Peyer's patch (tissue), 4 donors: Measurements from ENCODE around the gene HOXD11. TPM values are rescaled to one million over a fixed set of nuclear protein-coding genes. Genes with fewer than 3 reads are reported as not detected.

Experiments used
- DNase-seq, 3 donors: peaks; one replicate each; pipeline ENCODE4 v3.0.0-alpha.2; 2017 to 2019
- H3K27ac ChIP-seq, 4 donors: fragments of 200-600 bp; sonication (generic); one replicate each; pipeline ENCODE4 v1.5.1; 2016 to 2019
- H3K27me3 ChIP-seq, 2 donors: fragments of 200-600 bp; sonication (generic); one replicate each; pipeline ENCODE4 v1.5.1; 2019
- H3K36me3 ChIP-seq, 3 donors: fragments of 200-600 bp; sonication (generic); one replicate each; pipeline ENCODE4 v1.5.1; 2016 to 2019
- H3K4me1 ChIP-seq, 4 donors: fragments of 200-600 bp; sonication (generic); one replicate each; pipeline ENCODE4 v1.5.1; 2016 to 2019
- H3K4me3 ChIP-seq, 4 donors: fragments of 200-600 bp; sonication (generic); 1 replicate in 3 of 4; 2 replicates in 1 of 4; pipeline ENCODE4 v1.5.1; 2016 to 2019; ENCODE audit warnings: mild to moderate bottlenecking in 1 of 4
- H3K9me3 ChIP-seq, 4 donors: fragments of 200-600 bp; sonication (generic); one replicate each; pipeline ENCODE4 v1.5.1; 2016 to 2019; ENCODE audit warnings: mild to moderate bottlenecking in 1 of 4
- POLR2A ChIP-seq, 2 donors: fragments of 450-650 bp; IDR thresholded peaks; one replicate each; pipeline ENCODE4 v1.5.1; 2017; ENCODE audit warnings: antibody characterized with exemption in 2 of 2, mild to moderate bottlenecking in 2 of 2, moderate library complexity in 2 of 2
- total RNA-seq, 4 donors: library from RNA; depleted of rRNA; stranded (reverse); fragments of >200 nt; gene quantifications; one replicate each; pipeline ENCODE4 v1.1.0, GENCODE V29; 2016
- TF ChIP-seq, protein P1 (sequence below), 6 experiments: fragments of 450-650 bp in 4 of 6; fragments of 200-600 bp in 2 of 6; sonication (generic) in 1 of 6; IDR thresholded peaks; one replicate each; pipeline ENCODE4 v1.5.1; 2017 to 2019; ENCODE audit warnings: antibody characterized with exemption in 6 of 6, mild to moderate bottlenecking in 3 of 6, moderate library complexity in 1 of 6

HOXD11 gene
- total RNA-seq, 4 donors from 2014 or later, result not detected

GRCh38 chr2:176148751-176149421 lies 41.8 kb downstream of the HOXD11 start:
- no peak overlapping the region for H3K27ac ChIP-seq
- DNase-seq, result no peak
- peaks cover 0 to 11% (median 0%) of the 10 kb centered on the region in 3 donors for H3K36me3 ChIP-seq
- no peaks in the 10 kb centered on the region for H3K9me3 ChIP-seq
- no peak for TF ChIP-seq POLR2A (IDR thresholded peaks at IDR 0.05)
- TF ChIP-seq, protein P1, sequence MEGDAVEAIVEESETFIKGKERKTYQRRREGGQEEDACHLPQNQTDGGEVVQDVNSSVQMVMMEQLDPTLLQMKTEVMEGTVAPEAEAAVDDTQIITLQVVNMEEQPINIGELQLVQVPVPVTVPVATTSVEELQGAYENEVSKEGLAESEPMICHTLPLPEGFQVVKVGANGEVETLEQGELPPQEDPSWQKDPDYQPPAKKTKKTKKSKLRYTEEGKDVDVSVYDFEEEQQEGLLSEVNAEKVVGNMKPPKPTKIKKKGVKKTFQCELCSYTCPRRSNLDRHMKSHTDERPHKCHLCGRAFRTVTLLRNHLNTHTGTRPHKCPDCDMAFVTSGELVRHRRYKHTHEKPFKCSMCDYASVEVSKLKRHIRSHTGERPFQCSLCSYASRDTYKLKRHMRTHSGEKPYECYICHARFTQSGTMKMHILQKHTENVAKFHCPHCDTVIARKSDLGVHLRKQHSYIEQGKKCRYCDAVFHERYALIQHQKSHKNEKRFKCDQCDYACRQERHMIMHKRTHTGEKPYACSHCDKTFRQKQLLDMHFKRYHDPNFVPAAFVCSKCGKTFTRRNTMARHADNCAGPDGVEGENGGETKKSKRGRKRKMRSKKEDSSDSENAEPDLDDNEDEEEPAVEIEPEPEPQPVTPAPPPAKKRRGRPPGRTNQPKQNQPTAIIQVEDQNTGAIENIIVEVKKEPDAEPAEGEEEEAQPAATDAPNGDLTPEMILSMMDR (IDR thresholded peaks at IDR 0.05), result no peak
- H3K27me3 ChIP-seq, result no peaks in the 10 kb centered on the region
- no peak overlapping the region for H3K4me3 ChIP-seq
- H3K4me1 ChIP-seq, result peaks cover 0 to 15% (median 0%) of the 10 kb centered on the region in 4 donors

- Histone ChIP-seq H3K4me1 (peaks cover 0 to 15% (median 0%) of the 10 kb centered on the region in 4 donors), H3K27ac (no peak overlapping the region), H3K4me3 (no peak overlapping the region), H3K9me3 (no peaks in the 10 kb centered on the region), H3K27me3 (no peaks in the 10 kb centered on the region), H3K36me3 (peaks cover 0 to 11% (median 0%) of the 10 kb centered on the region in 3 donors)
- DNase-seq, result no peak
- no peak for TF ChIP-seq POLR2A (IDR thresholded peaks at IDR 0.05)
- TF ChIP-seq, protein P1 (IDR thresholded peaks at IDR 0.05), result no peak
Measured at GRCh38 chr2:176149481-176149938, 42.4 kb downstream of the HOXD11 start.

- Histone ChIP-seq H3K4me1 (peaks cover 0 to 12% (median 0%) of the 10 kb centered on the region in 4 donors), H3K9me3 (no peaks in the 10 kb centered on the region), H3K27ac (no peak overlapping the region), H3K4me3 (no peak overlapping the region), H3K36me3 (peaks cover 0 to 11% (median 0%) of the 10 kb centered on the region in 3 donors), H3K27me3 (no peaks in the 10 kb centered on the region)
- DNase-seq, result no peak
- no peak for TF ChIP-seq POLR2A (IDR thresholded peaks at IDR 0.05)
- TF ChIP-seq, protein P1 (IDR thresholded peaks at IDR 0.05), result no peak
Measured at GRCh38 chr2:176149939-176150583, 43.0 kb downstream of the HOXD11 start.

GRCh38 chr2:176150584-176151441 lies 43.7 kb downstream of the HOXD11 start:
- Histone ChIP-seq H3K4me1 (peaks cover 0 to 4% (median 0%) of the 10 kb centered on the region in 4 donors), H3K27ac (no peak overlapping the region), H3K4me3 (no peak overlapping the region), H3K27me3 (no peaks in the 10 kb centered on the region), H3K36me3 (peaks cover 0 to 11% (median 0%) of the 10 kb centered on the region in 3 donors), H3K9me3 (no peaks in the 10 kb centered on the region)
- no peak for TF ChIP-seq POLR2A (IDR thresholded peaks at IDR 0.05)
- TF ChIP-seq, protein P1 (IDR thresholded peaks at IDR 0.05), result no peak
- DNase-seq, result no peak

- Histone ChIP-seq H3K36me3 (peaks cover 0 to 11% (median 0%) of the 10 kb centered on the region in 3 donors), H3K9me3 (no peaks in the 10 kb centered on the region), H3K27ac (no peak within 1 kb of the TSS), H3K4me3 (no peak within 1 kb of the TSS), H3K4me1 (no peaks in the 10 kb centered on the region), H3K27me3 (no peaks in the 10 kb centered on the region)
- TF ChIP-seq POLR2A (IDR thresholded peaks at IDR 0.05), result no peak
- TF ChIP-seq, protein P1 (IDR thresholded peaks at IDR 0.05), result no peak
- no peak for DNase-seq
Measured at GRCh38 chr2:176151442-176152287, 44.6 kb downstream of the HOXD11 start, which contains the start of gene HOXD4. HOXD4 (plus strand) TSS chr2:176151550; CDS start chr2:176151634, 84 bp downstream.
